GM12892 (cell line): ENCODE data around the gene IPO11.

ENCODE experiments used
- POLR2A ChIP-seq: IDR thresholded peaks from 2 replicates; pipeline ENCODE4 v1.6.1; 2011; ENCODE audit warnings: low read depth, low read length, control low read depth
- POLR2AphosphoS5 ChIP-seq: IDR thresholded peaks from 2 replicates; pipeline ENCODE4 v1.6.1; 2011; ENCODE audit warnings: low read depth, low read length, control low read depth
- TAF1 ChIP-seq: IDR thresholded peaks from 2 replicates; pipeline ENCODE4 v1.6.1; 2011; ENCODE audit warnings: low read depth, mild to moderate bottlenecking, control low read depth, low read length, borderline replicate concordance

DNA sequence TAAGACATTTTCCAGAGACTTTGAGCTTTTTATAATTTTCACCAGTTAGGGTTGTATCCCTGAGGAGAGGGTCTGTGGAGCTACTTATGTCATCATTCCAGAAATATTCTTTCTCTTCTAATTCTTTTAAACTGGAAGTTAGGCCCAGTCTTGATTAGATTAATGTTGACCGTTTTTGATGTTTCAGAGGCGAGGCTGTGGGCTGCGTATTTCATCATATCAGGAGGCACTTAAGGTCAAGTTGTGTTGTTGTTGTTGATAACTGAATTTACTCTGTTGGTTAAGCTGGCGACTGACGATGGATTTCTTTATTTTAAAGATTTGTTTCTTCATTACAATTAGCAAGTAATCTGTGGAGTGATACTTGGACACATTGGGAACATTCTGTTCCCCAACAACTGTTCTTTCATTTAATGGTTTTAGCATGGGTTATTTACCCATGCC, 20.1 kb downstream of the IPO11 start:
- TF ChIP-seq POLR2AphosphoS5: no peak
- TF ChIP-seq POLR2A: no peak
- no peak for TF ChIP-seq TAF1
